HepG2 (cell line): ENCODE data around the gene GGA1. TPM values are rescaled to one million over a fixed set of nuclear protein-coding genes. Genes with fewer than 3 reads are reported as not detected.

ENCODE experiments used
- ATAC-seq: fragments of 200-7000 bp; cut with Tn5 transposase; 3 replicates; pipeline ENCODE4 v1.9.1; 2020; ENCODE audit warnings: mild to moderate bottlenecking, moderate library complexity
- BruUV-seq: library from RNA; stranded (reverse); fragments of 400-500 nt; replicated peaks from 2 replicates; lab custom pipeline; 2021; lab: Mats Ljungman, UMichigan
- CTCF ChIA-PET: fragments of 300-600 bp; formaldehyde crosslinking; extraction: SDS; loops from one replicate; lab custom pipeline; 2021; ENCODE audit warnings: low total read pairs, inconsistent platforms, low intra/inter-chr PET ratio; lab: Yijun Ruan, JAX
- POLR2A ChIA-PET: fragments of 350-600 bp; sonication (Branson Sonifier 250); formaldehyde crosslinking; loops from one replicate; lab custom pipeline; 2020; ENCODE audit warnings: antibody characterized with exemption, inconsistent platforms; lab: Yijun Ruan, JAX
- DNase-seq: peaks from one replicate; pipeline ENCODE4 v3.0.0-alpha.2; 2015; ENCODE audit warnings: low spot score
- FAIRE-seq: peaks from 3 replicates; lab custom pipeline; 2011; peaks lifted over from hg19 to GRCh38; lab: Jason Lieb, UNC
- H2AFZ ChIP-seq: one replicate; pipeline ENCODE4 v1.6.1; 2011; ENCODE audit warnings: low read length, inconsistent platforms
- H3K27ac ChIP-seq: fragments of 300-600 bp; 3 replicates; pipeline ENCODE4 v1.8.0; 2011; ENCODE audit warnings: mixed run types, mild to moderate bottlenecking, mixed read lengths, low read length, inconsistent platforms; ENCODE audit not compliant: insufficient read depth; ENCODE audit errors: extremely low read length
- H3K27me3 ChIP-seq, 2 experiments: fragments of 200-600 bp in 1 of 2; 2 replicates in 1 of 2; 3 replicates in 1 of 2; pipeline versions ENCODE4 v1.6.0 to v1.8.0; 2011; ENCODE audit warnings: low read length in 2 of 2, mild to moderate bottlenecking in 2 of 2, moderate library complexity in 2 of 2, inconsistent platforms in 1 of 2; ENCODE audit not compliant: insufficient read depth in 2 of 2, control insufficient read depth in 1 of 2
- H3K36me3 ChIP-seq, 2 experiments: fragments of 200-600 bp in 1 of 2; replicated peaks in 1 of 2; 2 replicates in 1 of 2; 3 replicates in 1 of 2; pipeline versions ENCODE4 v1.5.1 to v1.8.0; 2011; ENCODE audit warnings: low read length in 2 of 2, inconsistent platforms in 1 of 2; ENCODE audit not compliant: insufficient read depth in 2 of 2, control insufficient read depth in 1 of 2
- H3K4me1 ChIP-seq: 2 replicates; pipeline ENCODE4 v1.5.1; 2012; ENCODE audit warnings: low read length, inconsistent platforms; ENCODE audit not compliant: insufficient read depth
- H3K4me2 ChIP-seq: 2 replicates; pipeline ENCODE4 v1.6.0; 2011; ENCODE audit warnings: low read depth, low read length, inconsistent platforms
- H3K4me3 ChIP-seq, 3 experiments: fragments of 200-600 bp in 1 of 3; sonication (generic), shearing (Covaris generic) in 1 of 3; replicated peaks in 1 of 3; 2 replicates each; pipeline ENCODE4 v1.5.1; 2011 to 2016; ENCODE audit warnings: low read length in 3 of 3, inconsistent platforms in 2 of 3, low read depth in 2 of 3, mild to moderate bottlenecking in 2 of 3, control low read depth in 1 of 3, mixed read lengths in 1 of 3; ENCODE audit not compliant: insufficient read depth in 1 of 3
- H3K79me2 ChIP-seq: one replicate; pipeline ENCODE4 v1.6.1; 2011; ENCODE audit warnings: low read length, inconsistent platforms; ENCODE audit not compliant: insufficient read depth
- H3K9ac ChIP-seq: 2 replicates; pipeline ENCODE4 v1.6.0; 2011; ENCODE audit warnings: mild to moderate bottlenecking, low read depth, low read length, inconsistent platforms; ENCODE audit not compliant: insufficient read depth
- H3K9me3 ChIP-seq: 2 replicates; pipeline ENCODE4 v1.5.1; 2012; ENCODE audit warnings: mild to moderate bottlenecking, low read length
- H4K20me1 ChIP-seq: 2 replicates; pipeline ENCODE4 v1.6.0; 2011; ENCODE audit warnings: inconsistent platforms, mild to moderate bottlenecking, low read length, moderate library complexity; ENCODE audit not compliant: insufficient read depth
- GPN1 ChIP-seq: sonication (generic); formaldehyde crosslinking; IDR thresholded peaks from 2 replicates; pipeline ENCODE4 v1.5.1; 2020; ENCODE audit warnings: missing genetic modification reagents, borderline replicate concordance
- HNRNPUL1 ChIP-seq: fragments of 200-400 bp; formaldehyde crosslinking; IDR thresholded peaks from 2 replicates; pipeline ENCODE4 v1.6.1; 2017; ENCODE audit warnings: low read depth, mild to moderate bottlenecking, low read length, moderate library complexity
- KIAA2018 ChIP-seq: sonication (generic); formaldehyde crosslinking; IDR thresholded peaks from 2 replicates; pipeline ENCODE4 v1.5.0; 2020; ENCODE audit warnings: mild to moderate bottlenecking, missing genetic modification reagents, borderline replicate concordance
- MAFK ChIP-seq, 2 experiments: IDR thresholded peaks in 1 of 2; conservative IDR thresholded peaks in 1 of 2; 2 replicates each; pipeline ENCODE4 v1.6.1; 2011; ENCODE audit warnings: improper control_type of control experiment in 2 of 2, low read length in 2 of 2
- MTA3 ChIP-seq: sonication (generic); formaldehyde crosslinking; IDR thresholded peaks from 2 replicates; pipeline ENCODE4 v1.4.0; 2020; ENCODE audit warnings: missing genetic modification reagents
- PRDM4 ChIP-seq: sonication (generic); formaldehyde crosslinking; IDR thresholded peaks from 2 replicates; pipeline ENCODE4 v1.9.0; 2021; ENCODE audit warnings: missing genetic modification reagents, borderline replicate concordance
- U2AF2 ChIP-seq: fragments of 200-400 bp; formaldehyde crosslinking; IDR thresholded peaks from 2 replicates; pipeline ENCODE4 v1.6.1; 2017; ENCODE audit warnings: low read depth, mild to moderate bottlenecking, low read length
- ZSCAN12 ChIP-seq: sonication (generic); formaldehyde crosslinking; IDR thresholded peaks from 2 replicates; pipeline ENCODE4 v1.9.0; 2021; ENCODE audit warnings: mild to moderate bottlenecking, missing genetic modification reagents
- ZSCAN21 ChIP-seq: sonication (generic); formaldehyde crosslinking; IDR thresholded peaks from 2 replicates; pipeline ENCODE4 v1.8.0; 2022; ENCODE audit warnings: mild to moderate bottlenecking, missing genetic modification reagents, moderate library complexity, borderline replicate concordance
- WGBS: methylation state at CpG from one replicate; pipeline ENCODE4 v1.1.6; 2017; ENCODE audit warnings: low lambda C conversion rate; 5-methylcytosine and 5-hydroxymethylcytosine counted together
- in situ Hi-C: cut with HindIII; loops from 2 replicates; pipeline ENCODE4 v1.10.0; 2017; ENCODE audit warnings: low pct_unique_long_range_greater_than_20kb; ENCODE audit not compliant: extremely low pct_ligation_motif_present
- intact Hi-C: fragments of 100-400 bp; cut with micrococcal nuclease; formaldehyde crosslinking; loops from one replicate; pipeline ENCODE4 v1.10.0; 2022; ENCODE audit not compliant: unreplicated experiment
- polyA plus RNA-seq, 8 experiments: library from polyadenylated mRNA; depleted of rRNA in 3 of 8; stranded (reverse) in 7 of 8; unstranded in 1 of 8; fragments of >200 nt; fragmentation: Illumina TruSeq in 4 of 8; extraction: Trizol in 4 of 8; gene quantifications; 2 replicates each; pipeline versions ENCODE4 v1.2.1 to v1.2.3, GENCODE V29; 2011 to 2016; ENCODE audit warnings: low read depth in 4 of 8, missing spikeins in 1 of 8, mixed read lengths in 1 of 8; ENCODE audit not compliant: insufficient read depth in 1 of 8
- total RNA-seq, 5 experiments: library from RNA; depleted of rRNA; stranded (reverse); fragments of >200 nt; fragmentation: Illumina TruSeq; extraction: Trizol; gene quantifications; 2 replicates each; pipeline ENCODE4 v1.2.3, GENCODE V29; 2016; ENCODE audit warnings: low read depth in 1 of 5

The GGA1 gene
- total and polyA plus RNA-seq, 2 of the 13 experiments (the other 11 are each of a cell fraction or from before 2014, with no cell fraction given) = 29.1 to 87.2 TPM

GRCh38 chr22:37674248-37674647 is 65.6 kb downstream of the GGA1 start (continued):
- no peak for TF ChIP-seq PRDM4
- no peak for TF ChIP-seq U2AF2

GRCh38 chr22:37674951-37675929 is 66.6 kb downstream of the GGA1 start, which contains the start of gene LGALS1:
LGALS1 (plus strand) TSS chr22:37675636; CDS start chr22:37675703, 67 bp downstream.
- H3K79me2 ChIP-seq = no peaks in the 10 kb centered on the region
- H3K4me2 ChIP-seq = peak within 1 kb of the TSS; percentile 96
- WGBS = 0% methylated on average over 6 of the region's 34 CpGs
- peak within 1 kb of the TSS; percentile 71 for H3K9ac ChIP-seq
- no peaks in the 10 kb centered on the region for H3K27me3 ChIP-seq
- H3K4me3 ChIP-seq = peak within 1 kb of the TSS; percentile 57 to 71 (median 59)
- no peaks in the 10 kb centered on the region for H3K9me3 ChIP-seq
- H4K20me1 ChIP-seq = no peaks in the 10 kb centered on the region
- H3K36me3 ChIP-seq = peaks cover 0 to 2% of the 10 kb centered on the region in 2 experiments; a peak in 1 of 5 replicates
- ATAC-seq = peak; percentile 77
- ChIA-PET CTCF (no interaction called here), POLR2A (interaction anchor here (1.0 to 6.0 kb wide), 5 partner anchors 8 to 130 kb away, joined by 3 to 120 read pairs (median 5); partner anchors contain the start of genes GGA1, NOL12 and PDXP)
- DNase-seq = peak; percentile 81
- intact Hi-C loops (no loop called here), in situ Hi-C loops (no loop called here)
- no TSS peak for BruUV-seq
- peaks cover 42% of the 10 kb centered on the region for H3K4me1 ChIP-seq
- peak within 1 kb of the TSS; percentile 33 for H3K27ac ChIP-seq
- FAIRE-seq = peak; percentile 30
- H2AFZ ChIP-seq = no peak within 1 kb of the TSS
- no peak for TF ChIP-seq MTA3 (CRISPR knock-in tag)
- TF ChIP-seq MAFK (conservative IDR thresholded peaks at IDR 0.05 in 1 of 2, IDR thresholded peaks at IDR 0.05 in 1 of 2; ENCODE audit: low read length in 2 of 2) = no peak
- no peak for TF ChIP-seq HNRNPUL1
- TF ChIP-seq ZSCAN12 (CRISPR knock-in tag) = no peak
- TF ChIP-seq GPN1 (CRISPR knock-in tag) = no peak
- TF ChIP-seq ZSCAN21 (CRISPR knock-in tag) = no peak
- no peak for TF ChIP-seq KIAA2018
